HepG2 (cell line): ENCODE results near the gene JADE3. TPM values are rescaled to one million over a fixed set of nuclear protein-coding genes. Genes with fewer than 3 reads are reported as not detected.
A peak's percentile ranks its signal among the peaks of the same experiment; 100 is the strongest.

Source experiments
- ATAC-seq: fragments of 200-7000 bp; cut with Tn5 transposase; 3 replicates; pipeline ENCODE4 v1.9.1; 2020; ENCODE audit warnings: mild to moderate bottlenecking, moderate library complexity
- BruUV-seq: library from RNA; stranded (reverse); fragments of 400-500 nt; replicated peaks from 2 replicates; lab custom pipeline; 2021; lab: Mats Ljungman, UMichigan
- CTCF ChIA-PET: fragments of 300-600 bp; formaldehyde crosslinking; extraction: SDS; loops from one replicate; lab custom pipeline; 2021; ENCODE audit warnings: low total read pairs, inconsistent platforms, low intra/inter-chr PET ratio; lab: Yijun Ruan, JAX
- POLR2A ChIA-PET: fragments of 350-600 bp; sonication (Branson Sonifier 250); formaldehyde crosslinking; loops from one replicate; lab custom pipeline; 2020; ENCODE audit warnings: antibody characterized with exemption, inconsistent platforms; lab: Yijun Ruan, JAX
- DNase-seq: peaks from one replicate; pipeline ENCODE4 v3.0.0-alpha.2; 2015; ENCODE audit warnings: low spot score
- FAIRE-seq: peaks from 3 replicates; lab custom pipeline; 2011; peaks lifted over from hg19 to GRCh38; lab: Jason Lieb, UNC
- H2AFZ ChIP-seq: one replicate; pipeline ENCODE4 v1.6.1; 2011; ENCODE audit warnings: low read length, inconsistent platforms
- H3K27ac ChIP-seq: fragments of 300-600 bp; 3 replicates; pipeline ENCODE4 v1.8.0; 2011; ENCODE audit warnings: mixed run types, mild to moderate bottlenecking, mixed read lengths, low read length, inconsistent platforms; ENCODE audit not compliant: insufficient read depth; ENCODE audit errors: extremely low read length
- H3K27me3 ChIP-seq, 2 experiments: fragments of 200-600 bp in 1 of 2; 2 replicates in 1 of 2; 3 replicates in 1 of 2; pipeline versions ENCODE4 v1.6.0 to v1.8.0; 2011; ENCODE audit warnings: low read length in 2 of 2, mild to moderate bottlenecking in 2 of 2, moderate library complexity in 2 of 2, inconsistent platforms in 1 of 2; ENCODE audit not compliant: insufficient read depth in 2 of 2, control insufficient read depth in 1 of 2
- H3K36me3 ChIP-seq, 2 experiments: fragments of 200-600 bp in 1 of 2; replicated peaks in 1 of 2; 2 replicates in 1 of 2; 3 replicates in 1 of 2; pipeline versions ENCODE4 v1.5.1 to v1.8.0; 2011; ENCODE audit warnings: low read length in 2 of 2, inconsistent platforms in 1 of 2; ENCODE audit not compliant: insufficient read depth in 2 of 2, control insufficient read depth in 1 of 2
- H3K4me1 ChIP-seq: 2 replicates; pipeline ENCODE4 v1.5.1; 2012; ENCODE audit warnings: low read length, inconsistent platforms; ENCODE audit not compliant: insufficient read depth
- H3K4me2 ChIP-seq: 2 replicates; pipeline ENCODE4 v1.6.0; 2011; ENCODE audit warnings: low read depth, low read length, inconsistent platforms
- H3K4me3 ChIP-seq, 3 experiments: fragments of 200-600 bp in 1 of 3; sonication (generic), shearing (Covaris generic) in 1 of 3; replicated peaks in 1 of 3; 2 replicates each; pipeline ENCODE4 v1.5.1; 2011 to 2016; ENCODE audit warnings: low read length in 3 of 3, inconsistent platforms in 2 of 3, low read depth in 2 of 3, mild to moderate bottlenecking in 2 of 3, control low read depth in 1 of 3, mixed read lengths in 1 of 3; ENCODE audit not compliant: insufficient read depth in 1 of 3
- H3K79me2 ChIP-seq: one replicate; pipeline ENCODE4 v1.6.1; 2011; ENCODE audit warnings: low read length, inconsistent platforms; ENCODE audit not compliant: insufficient read depth
- H3K9ac ChIP-seq: 2 replicates; pipeline ENCODE4 v1.6.0; 2011; ENCODE audit warnings: mild to moderate bottlenecking, low read depth, low read length, inconsistent platforms; ENCODE audit not compliant: insufficient read depth
- H3K9me3 ChIP-seq: 2 replicates; pipeline ENCODE4 v1.5.1; 2012; ENCODE audit warnings: mild to moderate bottlenecking, low read length
- H4K20me1 ChIP-seq: 2 replicates; pipeline ENCODE4 v1.6.0; 2011; ENCODE audit warnings: inconsistent platforms, mild to moderate bottlenecking, low read length, moderate library complexity; ENCODE audit not compliant: insufficient read depth
- ELF3 ChIP-seq: IDR thresholded peaks from 2 replicates; pipeline ENCODE4 v1.6.1; 2016; ENCODE audit warnings: missing genetic modification reagents, missing compliant biosample characterization
- FOXM1 ChIP-seq: sonication (generic); formaldehyde crosslinking; IDR thresholded peaks from 2 replicates; pipeline ENCODE4 v1.5.0; 2020; ENCODE audit warnings: missing genetic modification reagents
- JUNB ChIP-seq: sonication (generic); formaldehyde crosslinking; IDR thresholded peaks from 2 replicates; pipeline ENCODE4 v1.8.0; 2022; ENCODE audit warnings: missing genetic modification reagents, mild to moderate bottlenecking, borderline replicate concordance
- MAZ ChIP-seq, 2 experiments: sonication (generic) in 1 of 2; formaldehyde crosslinking in 1 of 2; IDR thresholded peaks; 2 replicates each; pipeline versions ENCODE4 v1.5.0 to v1.6.1; 2012 to 2020; ENCODE audit warnings: low read depth in 2 of 2, mild to moderate bottlenecking in 2 of 2, borderline replicate concordance in 1 of 2, improper control_type of control experiment in 1 of 2, low read length in 1 of 2, missing genetic modification reagents in 1 of 2, moderate library complexity in 1 of 2
- MEF2D ChIP-seq: sonication (generic); formaldehyde crosslinking; IDR thresholded peaks from 2 replicates; pipeline ENCODE4 v1.5.1; 2020; ENCODE audit warnings: mild to moderate bottlenecking, missing genetic modification reagents
- STAG1 ChIP-seq: sonication (generic); formaldehyde crosslinking; IDR thresholded peaks from 2 replicates; pipeline ENCODE4 v1.4.0; 2020; ENCODE audit warnings: missing genetic modification reagents
- ZMYM4 ChIP-seq: sonication (generic); formaldehyde crosslinking; IDR thresholded peaks from 2 replicates; pipeline ENCODE4 v1.8.1; 2023; ENCODE audit warnings: mild to moderate bottlenecking, missing genetic modification reagents
- ZNF101 ChIP-seq: sonication (generic); formaldehyde crosslinking; IDR thresholded peaks from 2 replicates; pipeline ENCODE4 v1.4.0; 2020; ENCODE audit warnings: mild to moderate bottlenecking, low read depth, missing genetic modification reagents, borderline replicate concordance
- ZNF230 ChIP-seq: sonication (generic); formaldehyde crosslinking; IDR thresholded peaks from 2 replicates; pipeline ENCODE4 v1.4.0; 2020; ENCODE audit warnings: mild to moderate bottlenecking, missing genetic modification reagents
- ZNF275 ChIP-seq: sonication (generic); formaldehyde crosslinking; IDR thresholded peaks from 2 replicates; pipeline ENCODE4 v1.8.0; 2022; ENCODE audit warnings: missing genetic modification reagents, mild to moderate bottlenecking, inconsistent platforms, borderline replicate concordance
- ZNF326 ChIP-seq: sonication (generic); formaldehyde crosslinking; IDR thresholded peaks from 2 replicates; pipeline ENCODE4 v1.4.0; 2020; ENCODE audit warnings: missing genetic modification reagents, borderline replicate concordance
- ZNF350 ChIP-seq: sonication (generic); formaldehyde crosslinking; IDR thresholded peaks from 2 replicates; pipeline ENCODE4 v1.4.0; 2020; ENCODE audit warnings: mild to moderate bottlenecking, low read depth, missing genetic modification reagents, borderline replicate concordance
- WGBS: methylation state at CpG from one replicate; pipeline ENCODE4 v1.1.6; 2017; ENCODE audit warnings: low lambda C conversion rate; 5-methylcytosine and 5-hydroxymethylcytosine counted together
- in situ Hi-C: cut with HindIII; loops from 2 replicates; pipeline ENCODE4 v1.10.0; 2017; ENCODE audit warnings: low pct_unique_long_range_greater_than_20kb; ENCODE audit not compliant: extremely low pct_ligation_motif_present
- intact Hi-C: fragments of 100-400 bp; cut with micrococcal nuclease; formaldehyde crosslinking; loops from one replicate; pipeline ENCODE4 v1.10.0; 2022; ENCODE audit not compliant: unreplicated experiment
- polyA plus RNA-seq, 8 experiments: library from polyadenylated mRNA; depleted of rRNA in 3 of 8; stranded (reverse) in 7 of 8; unstranded in 1 of 8; fragments of >200 nt; fragmentation: Illumina TruSeq in 4 of 8; extraction: Trizol in 4 of 8; gene quantifications; 2 replicates each; pipeline versions ENCODE4 v1.2.1 to v1.2.3, GENCODE V29; 2011 to 2016; ENCODE audit warnings: low read depth in 4 of 8, missing spikeins in 1 of 8, mixed read lengths in 1 of 8; ENCODE audit not compliant: insufficient read depth in 1 of 8
- total RNA-seq, 5 experiments: library from RNA; depleted of rRNA; stranded (reverse); fragments of >200 nt; fragmentation: Illumina TruSeq; extraction: Trizol; gene quantifications; 2 replicates each; pipeline ENCODE4 v1.2.3, GENCODE V29; 2016; ENCODE audit warnings: low read depth in 1 of 5
- TF ChIP-seq, protein P1 (sequence below): sonication (generic); formaldehyde crosslinking; IDR thresholded peaks from 2 replicates; pipeline ENCODE4 v1.5.0; 2020; ENCODE audit warnings: missing genetic modification reagents, mild to moderate bottlenecking, borderline replicate concordance

Gene JADE3
- total and polyA plus RNA-seq, 2 of the 13 experiments (the other 11 are each of a cell fraction or from before 2014, with no cell fraction given) = 7.7 to 7.8 TPM

- H3K9ac ChIP-seq = no peak overlapping the region
- FAIRE-seq (no peak), ATAC-seq (no peak), DNase-seq (no peak)
- H3K36me3 ChIP-seq = no peaks in the 10 kb centered on the region
- no peaks in the 10 kb centered on the region for H3K79me2 ChIP-seq
- TF ChIP-seq, protein P1, sequence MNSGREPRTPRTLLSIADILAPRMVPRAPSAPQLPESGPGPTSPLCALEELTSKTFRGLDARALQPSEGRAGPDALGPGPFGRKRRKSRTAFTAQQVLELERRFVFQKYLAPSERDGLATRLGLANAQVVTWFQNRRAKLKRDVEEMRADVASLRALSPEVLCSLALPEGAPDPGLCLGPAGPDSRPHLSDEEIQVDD (CRISPR knock-in tag) = no peak
- TF ChIP-seq JUNB (CRISPR knock-in tag) (no peak), ZNF326 (CRISPR knock-in tag) (no peak), ZNF230 (CRISPR knock-in tag) (no peak)
- H4K20me1 ChIP-seq = no peaks in the 10 kb centered on the region
- no peak overlapping the region for H2AFZ ChIP-seq
- no peak overlapping the region for H3K27ac ChIP-seq
- H3K9me3 ChIP-seq = no peaks in the 10 kb centered on the region
- in situ Hi-C loops = no loop called here
- H3K4me2 ChIP-seq = no peak overlapping the region
- no peak overlapping the region for H3K4me3 ChIP-seq
- ChIA-PET POLR2A (no interaction called here), CTCF (no interaction called here)
- intact Hi-C loops = loop anchor here (5.0 kb wide), 1 partner anchor 246 kb away; no protein-coding TSS in a partner anchor
- BruUV-seq = no TSS peak
- H3K4me1 ChIP-seq = no peaks in the 10 kb centered on the region
- no peaks in the 10 kb centered on the region for H3K27me3 ChIP-seq
Observed at GRCh38 chrX:46898207-46898606, 14.0 kb upstream of the JADE3 start.

- Histone ChIP-seq H3K36me3 (no peaks in the 10 kb centered on the region), H4K20me1 (no peaks in the 10 kb centered on the region), H3K27me3 (no peaks in the 10 kb centered on the region), H3K4me3 (peak overlapping the region; percentile 56 to 77 (median 59); a peak in 5 of 6 replicates), H2AFZ (peak overlapping the region; percentile 97), H3K79me2 (no peaks in the 10 kb centered on the region), H3K9ac (0 out of 2 replicates have a peak overlapping the region, but pooled peaks have one; percentile 39), H3K9me3 (no peaks in the 10 kb centered on the region), H3K4me1 (0 out of 2 replicates have a peak, but pooled peaks cover 5% of the 10 kb centered on the region), H3K4me2 (peak overlapping the region; percentile 74), H3K27ac (no peak overlapping the region)
- DNase-seq (peak; percentile 69), FAIRE-seq (peak; percentile 36), ATAC-seq (peak; percentile 100)
- ChIA-PET CTCF (interaction anchor here (0.5 to 2.1 kb wide), 6 partner anchors 10 to 475 kb away, joined by 3 to 33 read pairs (median 4); partner anchors contain the start of gene SLC9A7), POLR2A (no interaction called here)
- no TSS peak for BruUV-seq
- no CpG with 5 or more reads among the region's 14 CpGs for WGBS
- in situ Hi-C loops = no loop called here
- intact Hi-C loops = loop anchor here (1.0 to 5.0 kb wide), 4 partner anchors 49 to 179 kb away; no protein-coding TSS in a partner anchor
- TF ChIP-seq STAG1 (CRISPR knock-in tag) (peak; percentile 84), ELF3 (0 out of 2 replicates have a peak, but pooled peaks have one; percentile 22), ZNF101 (CRISPR knock-in tag) (no peak), MAZ (IDR thresholded peaks at IDR 0.05; ENCODE audit: borderline replicate concordance, low read depth, low read length) (no peak), MAZ (CRISPR knock-in tag; IDR thresholded peaks at IDR 0.05; ENCODE audit: low read depth) (0 out of 2 replicates have a peak, but pooled peaks have one; percentile 38), ZMYM4 (CRISPR knock-in tag) (peak; percentile 54), FOXM1 (CRISPR knock-in tag) (no peak), MEF2D (CRISPR knock-in tag) (no peak), ZNF350 (peak; percentile 28; the same call in 1 of the 2 replicates), ZNF275 (CRISPR knock-in tag) (0 out of 2 replicates have a peak, but pooled peaks have one; percentile 31)
Observed at GRCh38 chrX:46903458-46904242, 8.6 kb upstream of the JADE3 start.
